GM20431 (cell line): ENCODE data around the gene FBP2.
"Not testable (repeated sequence)": the region's sequence is repeated elsewhere in the genome, so short reads cannot be mapped to it uniquely, and the experiment has no call there.

Experiments used
- in situ Hi-C: fragments of 300-500 bp; cut with MseI, MboI; formaldehyde crosslinking; loops from one replicate; pipeline ENCODE4 v1.15.0; 2020; ENCODE audit warnings: low sequenced_read_pairs; ENCODE audit not compliant: unreplicated experiment

FBP2 gene

DNA sequence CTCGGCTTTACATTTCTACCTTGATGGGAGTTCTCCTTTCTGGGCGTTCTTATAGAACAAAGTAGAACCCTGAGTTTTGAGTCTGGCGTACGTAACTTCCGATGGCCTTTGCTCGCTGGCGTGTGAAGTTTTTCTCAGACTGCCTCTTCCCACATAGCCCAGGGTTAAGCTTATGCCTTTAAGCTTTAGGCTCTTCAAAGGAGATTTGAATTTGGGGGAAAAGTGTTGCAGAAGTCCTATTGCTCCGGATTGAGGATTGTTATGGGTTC lies 13.7 kb upstream of the FBP2 start:
- in situ Hi-C loops = no loop called here

DNA sequence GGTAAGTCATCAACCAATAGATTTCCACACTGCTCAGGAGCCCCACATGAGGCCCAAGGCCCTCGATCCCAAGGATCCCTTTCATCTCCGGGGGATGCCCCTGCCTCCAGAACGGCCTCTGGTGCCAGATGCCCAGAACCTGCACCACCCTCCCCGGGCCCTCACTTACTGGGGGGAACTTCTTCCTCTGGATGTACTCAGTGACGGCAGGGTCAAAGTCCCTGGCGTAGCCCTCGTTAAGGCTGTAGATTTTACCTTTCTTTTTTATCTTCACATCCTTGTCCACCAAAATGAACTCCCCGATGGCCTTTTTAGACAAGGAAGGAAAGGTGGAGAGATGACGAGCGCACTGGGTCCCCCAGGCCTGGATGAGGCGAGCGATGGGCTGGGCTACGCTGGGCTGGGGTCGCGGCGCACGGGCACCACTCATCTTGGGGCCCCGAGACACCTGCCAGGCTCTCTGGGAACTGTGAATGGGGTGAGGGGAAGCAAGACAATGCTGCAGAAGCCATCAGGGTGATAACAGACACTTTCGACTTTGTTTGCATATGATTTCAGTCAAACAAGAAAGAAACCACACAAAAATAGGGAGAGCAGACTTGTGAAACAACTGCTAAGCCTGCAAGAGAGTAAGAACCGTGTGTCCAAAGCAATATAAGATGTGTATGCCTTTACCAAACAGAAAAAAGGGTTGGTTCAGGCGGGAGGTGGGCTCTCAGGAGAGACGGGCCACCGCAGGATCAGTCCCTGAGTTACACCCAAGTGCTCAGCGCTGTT lies 13.2 kb upstream of the FBP2 start:
- in situ Hi-C loops = no loop called here

DNA sequence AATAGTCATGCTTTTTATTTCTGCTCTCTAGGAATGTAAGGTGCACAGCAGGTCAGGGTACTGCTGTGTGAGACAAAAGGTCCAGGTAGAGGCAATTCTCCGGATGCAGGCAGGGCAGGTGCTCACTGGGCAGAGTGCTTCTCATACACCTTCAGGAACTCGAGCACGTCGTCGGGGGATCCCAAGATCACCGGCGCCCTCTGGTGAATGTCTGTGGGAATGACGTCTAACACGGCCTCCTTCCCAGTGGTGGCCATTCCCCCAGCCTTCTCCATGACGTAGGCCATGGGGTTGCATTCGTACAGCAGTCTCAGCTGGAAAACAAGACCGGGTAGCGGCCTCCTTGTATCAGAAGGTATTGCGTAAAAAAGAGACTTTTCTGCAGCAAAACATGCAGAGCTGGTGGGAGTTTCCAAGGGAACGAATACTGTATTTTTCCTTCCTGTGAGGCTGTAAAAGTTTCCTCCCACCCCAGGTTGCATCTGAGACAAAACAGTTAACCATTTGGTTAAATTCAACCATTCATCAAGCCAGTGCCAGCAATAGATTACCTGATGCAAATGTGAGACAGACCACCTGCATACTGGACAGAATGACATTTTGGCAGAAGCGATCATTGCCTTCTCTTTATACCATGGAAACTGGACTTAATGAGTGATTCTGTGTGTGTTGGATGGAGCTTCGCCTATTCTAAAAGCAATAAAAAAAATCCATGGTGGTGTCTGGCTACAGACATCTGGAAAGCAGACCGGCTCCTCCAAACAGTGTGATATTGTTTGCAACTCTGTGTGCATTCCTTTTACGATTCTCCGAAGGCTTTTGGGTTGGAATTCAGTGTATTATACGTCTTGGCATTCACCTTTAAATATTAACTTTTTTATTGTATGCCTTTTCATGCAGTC lies 9.9 kb upstream of the FBP2 start:
- in situ Hi-C loops = no loop called here

DNA sequence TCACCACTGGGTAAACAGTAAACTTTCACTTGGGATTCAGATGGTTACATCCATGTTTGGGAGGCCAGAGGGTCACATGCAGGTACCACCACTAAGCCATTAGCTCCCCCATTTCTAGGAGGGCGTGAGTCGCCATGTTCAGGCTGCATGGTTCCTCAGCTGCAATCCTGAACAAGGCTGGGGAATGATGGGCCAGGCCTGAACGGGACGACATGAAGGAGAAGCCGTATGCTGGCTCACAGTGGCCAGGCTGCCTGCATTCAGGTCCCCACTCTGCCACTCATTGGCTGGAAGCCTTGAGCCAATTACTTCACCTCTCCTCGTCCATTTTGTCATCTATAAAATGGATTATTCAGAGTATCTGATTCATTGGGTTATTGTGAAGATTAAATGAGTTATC lies 9.0 kb upstream of the FBP2 start:
- in situ Hi-C loops = no loop called here

- in situ Hi-C loops = no loop called here
Measured at GRCh38 chr9:94600715-94601114, 7.1 kb upstream of the FBP2 start.

GRCh38 chr9:94600258-94600657 lies 6.6 kb upstream of the FBP2 start:
- in situ Hi-C loops = no loop called here

DNA sequence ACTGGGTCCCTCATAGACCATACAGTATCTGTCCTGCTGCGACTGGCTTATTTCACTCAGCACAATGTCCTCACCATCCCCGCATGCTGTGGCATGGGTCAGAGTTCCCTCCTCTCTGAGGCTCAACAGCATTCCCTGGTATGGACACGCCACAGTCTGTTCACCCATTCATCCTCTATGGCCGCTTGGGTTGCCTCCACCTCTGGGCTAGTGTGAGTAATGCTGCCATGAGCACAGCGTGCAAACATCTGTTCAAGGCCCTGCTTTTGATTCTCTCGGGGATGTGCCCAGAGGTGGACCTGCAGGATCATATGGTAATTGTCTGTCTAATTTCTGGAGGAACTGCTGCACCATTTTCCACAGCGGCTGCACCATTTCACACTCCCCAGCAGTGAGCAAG lies 5.5 kb upstream of the FBP2 start:
- in situ Hi-C loops = no loop called here

DNA sequence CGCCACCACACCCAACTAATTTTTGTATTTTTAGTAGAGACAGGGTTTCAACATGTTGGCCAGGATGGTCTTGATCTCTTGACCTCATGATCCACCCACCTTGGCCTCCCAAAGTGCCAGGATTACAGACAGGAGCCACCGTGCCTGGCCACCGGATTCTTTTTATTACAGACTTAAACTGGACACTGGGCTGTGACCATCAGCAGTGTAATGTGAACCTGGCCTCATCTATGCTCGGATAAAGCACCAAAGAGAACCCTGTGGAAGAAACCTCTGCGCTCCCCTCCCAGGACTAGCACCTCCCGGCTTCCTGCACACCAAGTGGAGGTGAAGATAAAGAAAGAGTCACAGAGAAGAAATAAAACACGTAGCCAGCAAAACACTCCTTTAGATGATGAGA lies 941 bp downstream of the FBP2 start:
- in situ Hi-C loops = not testable (repeated sequence)

GRCh38 chr9:94591876-94592275 lies 1.7 kb downstream of the FBP2 start:
- in situ Hi-C loops = no loop called here

- in situ Hi-C loops = not testable (repeated sequence)
Measured at GRCh38 chr9:94591046-94591545, 2.5 kb downstream of the FBP2 start.

GRCh38 chr9:94588681-94589080 lies 4.9 kb downstream of the FBP2 start:
- in situ Hi-C loops = no loop called here

- in situ Hi-C loops = no loop called here
Measured at GRCh38 chr9:94586814-94587213, 6.8 kb downstream of the FBP2 start.

DNA sequence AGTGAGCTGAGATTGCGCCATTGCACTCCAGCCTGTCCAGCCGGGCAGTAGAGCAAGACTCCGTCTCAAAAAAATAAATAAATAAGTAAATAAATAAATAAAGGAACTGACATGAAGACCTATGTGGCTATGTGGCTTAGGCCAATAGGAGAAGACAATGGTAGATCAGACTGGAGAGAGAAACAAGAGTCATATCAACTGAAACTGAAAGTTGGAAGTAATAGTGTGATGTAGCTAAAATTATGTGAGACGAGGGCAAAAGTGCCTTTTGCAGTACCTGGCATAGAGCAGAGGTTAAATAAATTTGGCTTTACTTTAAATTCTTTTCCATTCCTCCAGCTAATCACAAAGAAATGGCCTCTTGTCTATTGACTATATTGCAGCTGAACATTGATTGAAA lies 7.3 kb downstream of the FBP2 start:
- in situ Hi-C loops = no loop called here

- in situ Hi-C loops = no loop called here
Measured at GRCh38 chr9:94584555-94584954, 9.1 kb downstream of the FBP2 start.

DNA sequence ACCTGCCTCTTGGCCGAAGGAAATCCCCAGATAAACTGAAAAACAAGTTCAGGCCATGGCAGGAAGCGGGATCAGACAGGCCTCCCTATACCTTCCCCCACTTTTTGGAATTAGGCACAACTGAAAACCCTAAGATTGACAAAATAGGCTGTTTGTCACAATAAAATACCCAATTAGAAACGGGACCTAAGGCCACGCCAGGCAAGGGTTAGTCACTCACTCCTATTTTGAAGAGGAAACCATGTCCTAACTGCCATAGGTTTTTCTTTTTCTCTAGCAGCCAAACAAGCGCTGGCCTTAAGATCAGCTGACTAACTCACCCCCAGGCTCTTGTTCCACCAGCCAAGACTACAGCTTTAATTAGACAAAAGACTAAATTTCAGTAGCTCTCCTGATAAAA lies 11.9 kb downstream of the FBP2 start:
- in situ Hi-C loops = no loop called here

DNA sequence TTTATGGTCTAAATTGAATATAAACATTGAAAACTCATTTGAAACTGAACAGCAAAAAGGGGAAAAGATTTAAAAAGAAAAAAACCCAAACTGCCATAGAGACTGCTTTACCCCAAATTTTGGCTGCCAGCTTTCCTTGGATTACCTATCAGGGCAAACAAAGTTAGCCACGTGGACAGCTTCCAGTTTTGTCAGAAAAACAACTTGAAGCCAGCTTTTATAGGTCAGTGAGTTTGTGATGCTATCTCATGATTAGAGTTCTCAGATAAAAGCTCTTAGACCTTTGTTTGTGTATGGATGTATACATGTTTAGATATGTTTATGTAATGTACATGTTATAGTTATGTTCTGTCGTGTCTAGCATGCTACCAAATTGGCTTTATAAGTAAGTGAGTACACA lies 16.1 kb downstream of the FBP2 start:
- in situ Hi-C loops = no loop called here

GRCh38 chr9:94577036-94577435 lies 16.6 kb downstream of the FBP2 start:
- in situ Hi-C loops = no loop called here

GRCh38 chr9:94576131-94576530 lies 17.5 kb downstream of the FBP2 start:
- in situ Hi-C loops = no loop called here

DNA sequence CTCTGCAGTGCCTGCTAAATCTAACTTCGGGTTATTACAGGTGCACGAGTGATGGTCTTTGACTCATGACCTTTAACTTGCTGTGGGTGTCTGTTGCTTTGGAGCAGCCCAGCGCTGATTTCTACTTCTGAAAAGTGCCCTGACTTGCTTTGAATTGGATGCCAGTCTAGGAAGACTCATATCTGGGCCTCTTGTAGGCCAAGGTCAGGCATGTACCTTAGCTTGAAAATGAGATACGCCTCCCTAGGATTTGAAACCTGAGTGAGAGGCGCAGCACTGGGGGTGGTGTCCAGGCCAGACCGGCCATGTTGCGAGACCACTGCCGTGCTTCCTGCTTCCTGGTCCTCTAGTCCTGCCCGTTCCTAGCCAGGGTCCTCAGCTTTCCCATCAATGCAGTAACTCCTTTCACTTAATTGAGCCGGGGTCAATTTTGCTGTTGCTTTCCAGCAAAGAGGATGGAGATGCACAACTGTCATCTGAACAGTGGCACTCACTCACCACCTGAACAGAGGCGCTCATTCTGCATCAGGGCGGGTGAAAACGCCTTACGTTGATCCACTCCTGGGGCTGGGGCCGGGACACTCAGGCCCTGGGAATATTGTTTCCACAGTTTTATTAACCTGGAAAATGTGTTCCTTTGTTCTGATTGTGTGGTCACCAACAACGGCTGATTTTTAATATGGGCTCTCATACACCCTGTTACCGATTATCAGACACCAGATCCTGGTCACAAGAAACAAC lies 24.5 kb downstream of the FBP2 start:
- in situ Hi-C loops = no loop called here

GRCh38 chr9:94568250-94568889 lies 25.3 kb downstream of the FBP2 start:
- in situ Hi-C loops = no loop called here
